ENCODE data around the gene EMSY.

- TF ChIP-seq CTCF (IDR thresholded peaks at IDR 0.05) (no peak), POLR2A (IDR thresholded peaks at IDR 0.05) (no peak)
Measured at GRCh38 chr11:76574879-76575278, 130.1 kb downstream of the EMSY start.

Data from thyroid gland (tissue), 4 donors.